CD8-positive, alpha-beta memory T cell (primary cell): ENCODE results near the gene DDX52. TPM values are rescaled to one million over a fixed set of nuclear protein-coding genes. Genes with fewer than 3 reads are reported as not detected.

Experiments
- CTCF ChIA-PET: fragments of 350-600 bp; sonication (Branson Sonifier 250); formaldehyde crosslinking; loops from one replicate; lab custom pipeline; 2021; ENCODE audit warnings: antibody characterized with exemption; lab: Charles Lee
- POLR2A ChIA-PET: fragments of 350-600 bp; sonication (Branson Sonifier 250); formaldehyde crosslinking; loops from one replicate; lab custom pipeline; 2021; ENCODE audit warnings: antibody characterized with exemption; lab: Charles Lee
- DNase-seq, 5 donors: peaks; one replicate each; pipeline versions ENCODE4 v3.0.0 to v3.0.0-alpha.2; 2020 to 2022; ENCODE audit warnings: mixed read lengths in 1 of 5
- H3K27ac ChIP-seq: one replicate; pipeline ENCODE4 v1.7.0; 2013; ENCODE audit warnings: low read depth, mild to moderate bottlenecking, low read length, moderate library complexity
- H3K27me3 ChIP-seq: 2 replicates; pipeline ENCODE4 v1.7.0; 2013; ENCODE audit warnings: low read length, mild to moderate bottlenecking; ENCODE audit not compliant: insufficient read depth, poor library complexity, severe bottlenecking
- H3K36me3 ChIP-seq: 2 replicates; pipeline ENCODE4 v1.7.0; 2013; ENCODE audit warnings: mild to moderate bottlenecking, low read length, moderate library complexity; ENCODE audit not compliant: insufficient read depth
- H3K4me1 ChIP-seq: 2 replicates; pipeline ENCODE4 v1.7.0; 2013; ENCODE audit warnings: mild to moderate bottlenecking, low read length, moderate library complexity; ENCODE audit not compliant: insufficient read depth
- H3K4me3 ChIP-seq: 2 replicates; pipeline ENCODE4 v1.7.0; 2013; ENCODE audit warnings: mild to moderate bottlenecking, low read length
- H3K9me3 ChIP-seq: 2 replicates; pipeline ENCODE4 v1.7.0; 2013; ENCODE audit warnings: mild to moderate bottlenecking, low read length
- H3K27ac Mint-ChIP-seq, 8 donors: one replicate each; pipeline ENCODE4 v1.8.0; 2020 to 2021; ENCODE audit warnings: mixed read lengths in 8 of 8, mild to moderate bottlenecking in 6 of 8, inconsistent platforms in 3 of 8, moderate library complexity in 3 of 8
- H3K27me3 Mint-ChIP-seq, 2 donors: one replicate each; pipeline ENCODE4 v1.8.0; 2020 to 2021; ENCODE audit warnings: mixed read lengths in 2 of 2, mild to moderate bottlenecking in 1 of 2, moderate library complexity in 1 of 2
- H3K36me3 Mint-ChIP-seq, 3 donors: one replicate each; pipeline ENCODE4 v1.8.0; 2020 to 2021; ENCODE audit warnings: mixed read lengths in 3 of 3, inconsistent platforms in 1 of 3, mild to moderate bottlenecking in 1 of 3
- H3K4me1 Mint-ChIP-seq, 3 donors: one replicate each; pipeline ENCODE4 v1.8.0; 2020 to 2021; ENCODE audit warnings: mixed read lengths in 3 of 3, inconsistent platforms in 1 of 3, mild to moderate bottlenecking in 1 of 3
- H3K4me3 Mint-ChIP-seq, 7 donors: one replicate each; pipeline ENCODE4 v1.8.0; 2020 to 2021; ENCODE audit warnings: mixed read lengths in 7 of 7, mild to moderate bottlenecking in 6 of 7, moderate library complexity in 4 of 7, inconsistent platforms in 2 of 7
- H3K9me3 Mint-ChIP-seq, 5 donors: one replicate each; pipeline ENCODE4 v1.8.0; 2020 to 2022; ENCODE audit warnings: mixed read lengths in 5 of 5, mild to moderate bottlenecking in 3 of 5, moderate library complexity in 2 of 5, inconsistent platforms in 1 of 5
- polyA plus RNA-seq: library from polyadenylated mRNA; unstranded; fragments of 300-500 nt; fragmentation: Illumina TruSeq; gene quantifications from one replicate; pipeline ENCODE4 v1.2.3, GENCODE V29; 2021
- total RNA-seq, 2 experiments: library from RNA; stranded (reverse); gene quantifications; one replicate each; pipeline ENCODE4 v1.2.3, GENCODE V29; 2021

Gene DDX52
- total and polyA plus RNA-seq, 3 experiments from 2014 or later: 14.7 to 41.0 (median 36.0) TPM

DNA sequence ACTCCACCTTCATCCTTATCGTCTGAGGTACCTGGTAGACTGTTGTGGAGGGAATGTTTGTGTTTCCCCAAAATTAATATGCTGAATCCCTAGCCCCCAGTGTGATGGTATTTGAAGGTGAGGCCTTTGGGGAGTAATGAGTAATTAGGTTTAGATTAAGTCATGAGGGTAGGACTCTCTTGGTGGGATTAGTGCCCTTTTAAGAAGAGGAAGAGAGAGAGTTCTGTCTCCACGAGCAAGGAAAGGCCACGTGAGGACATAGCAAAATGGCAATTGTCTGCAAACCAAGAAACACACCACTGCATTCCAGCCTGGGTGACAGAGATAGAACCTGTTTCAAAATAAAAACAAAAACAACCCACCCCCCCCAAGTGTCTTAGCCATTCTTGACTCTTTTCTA is 21.0 kb upstream of the DDX52 start:
- no peak overlapping the region for H3K4me3 ChIP-seq
- H3K9me3 ChIP-seq: no peaks in the 10 kb centered on the region
- Mint-ChIP-seq H3K27ac (no peak overlapping the region), H3K27me3 (peaks cover 7 to 9% of the 10 kb centered on the region in 2 donors), H3K4me1 (no peaks in the 10 kb centered on the region), H3K9me3 (no peaks in the 10 kb centered on the region), H3K36me3 (no peaks in the 10 kb centered on the region), H3K4me3 (no peak overlapping the region)
- H3K36me3 ChIP-seq: no peaks in the 10 kb centered on the region
- H3K27me3 ChIP-seq: peaks cover 3% of the 10 kb centered on the region
- H3K4me1 ChIP-seq: no peaks in the 10 kb centered on the region
- ChIA-PET CTCF (no interaction called here), POLR2A (no interaction called here)
- no peak overlapping the region for H3K27ac ChIP-seq
- DNase-seq: no peak

- peaks cover 7 to 9% of the 10 kb centered on the region in 2 donors for H3K27me3 Mint-ChIP-seq
- H3K36me3 ChIP-seq: no peaks in the 10 kb centered on the region
- no peak for DNase-seq
- H3K27ac Mint-ChIP-seq: no peak overlapping the region
- no peaks in the 10 kb centered on the region for H3K9me3 Mint-ChIP-seq
- H3K4me3 Mint-ChIP-seq: no peak overlapping the region
- H3K4me1 Mint-ChIP-seq: no peaks in the 10 kb centered on the region
- no peaks in the 10 kb centered on the region for H3K36me3 Mint-ChIP-seq
- peaks cover 3% of the 10 kb centered on the region for H3K27me3 ChIP-seq
- CTCF ChIA-PET: no interaction called here
- no peak overlapping the region for H3K27ac ChIP-seq
- no peaks in the 10 kb centered on the region for H3K9me3 ChIP-seq
- POLR2A ChIA-PET: no interaction called here
- no peaks in the 10 kb centered on the region for H3K4me1 ChIP-seq
- H3K4me3 ChIP-seq: no peak overlapping the region
Measured at GRCh38 chr17:37662353-37662752, 19.1 kb upstream of the DDX52 start.

GRCh38 chr17:37661400-37662014 is 18.3 kb upstream of the DDX52 start:
- H3K4me1 ChIP-seq: no peaks in the 10 kb centered on the region
- ChIA-PET CTCF (no interaction called here), POLR2A (no interaction called here)
- Mint-ChIP-seq H3K4me3 (no peak overlapping the region), H3K4me1 (no peaks in the 10 kb centered on the region), H3K27me3 (peaks cover 7 to 9% of the 10 kb centered on the region in 2 donors), H3K36me3 (no peaks in the 10 kb centered on the region), H3K27ac (no peak overlapping the region), H3K9me3 (no peaks in the 10 kb centered on the region)
- no peak for DNase-seq
- H3K9me3 ChIP-seq: no peaks in the 10 kb centered on the region
- H3K27me3 ChIP-seq: peaks cover 3% of the 10 kb centered on the region
- no peak overlapping the region for H3K27ac ChIP-seq
- H3K36me3 ChIP-seq: no peaks in the 10 kb centered on the region
- no peak overlapping the region for H3K4me3 ChIP-seq

DNA sequence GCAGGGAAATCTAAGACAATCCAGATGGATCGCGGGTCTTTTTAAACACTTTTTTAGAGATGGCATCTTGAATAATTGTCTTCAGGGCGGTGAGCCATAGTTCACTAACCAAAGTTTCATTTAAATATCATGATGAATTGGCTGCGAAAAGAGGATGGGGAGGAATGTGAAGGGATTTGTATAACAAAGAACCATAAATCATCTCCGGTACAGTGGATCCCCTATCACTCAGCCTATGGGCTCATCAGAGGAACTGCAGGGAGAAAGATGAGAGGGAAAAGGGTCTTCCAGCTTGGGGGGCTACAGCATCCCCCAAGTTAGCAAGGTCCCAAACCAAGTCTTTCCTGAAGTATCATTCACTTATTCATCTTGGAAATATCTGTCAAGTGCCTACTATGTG is 16.7 kb upstream of the DDX52 start:
- no peak overlapping the region for H3K27ac ChIP-seq
- H3K36me3 ChIP-seq: no peaks in the 10 kb centered on the region
- H3K27ac Mint-ChIP-seq: no peak overlapping the region
- H3K4me3 Mint-ChIP-seq: no peak overlapping the region
- DNase-seq: no peak
- ChIA-PET POLR2A (no interaction called here), CTCF (no interaction called here)
- H3K9me3 ChIP-seq: no peaks in the 10 kb centered on the region
- peaks cover 5 to 9% of the 10 kb centered on the region in 2 donors for H3K27me3 Mint-ChIP-seq
- peaks cover 3% of the 10 kb centered on the region for H3K27me3 ChIP-seq
- H3K4me3 ChIP-seq: no peak overlapping the region
- no peaks in the 10 kb centered on the region for H3K9me3 Mint-ChIP-seq
- no peaks in the 10 kb centered on the region for H3K4me1 ChIP-seq
- no peaks in the 10 kb centered on the region for H3K36me3 Mint-ChIP-seq
- no peaks in the 10 kb centered on the region for H3K4me1 Mint-ChIP-seq

GRCh38 chr17:37657202-37657601 is 14.0 kb upstream of the DDX52 start:
- POLR2A ChIA-PET: interaction anchor here (1.6 kb wide), 1 partner anchor 12 kb away, joined by 3 read pairs; no protein-coding TSS in a partner anchor
- DNase-seq: no peak
- H3K4me3 Mint-ChIP-seq: no peak overlapping the region
- Histone ChIP-seq H3K27ac (no peak overlapping the region), H3K9me3 (no peaks in the 10 kb centered on the region), H3K4me3 (no peak overlapping the region), H3K4me1 (no peaks in the 10 kb centered on the region), H3K36me3 (no peaks in the 10 kb centered on the region), H3K27me3 (peaks cover under 1% of the 10 kb centered on the region)
- CTCF ChIA-PET: no interaction called here
- no peaks in the 10 kb centered on the region for H3K36me3 Mint-ChIP-seq
- no peaks in the 10 kb centered on the region for H3K4me1 Mint-ChIP-seq
- peaks cover 9 to 17% of the 10 kb centered on the region in 2 donors for H3K27me3 Mint-ChIP-seq
- H3K27ac Mint-ChIP-seq: no peak overlapping the region
- H3K9me3 Mint-ChIP-seq: no peaks in the 10 kb centered on the region

GRCh38 chr17:37651849-37652248 is 8.6 kb upstream of the DDX52 start:
- CTCF ChIA-PET: no interaction called here
- POLR2A ChIA-PET: no interaction called here
- no peak overlapping the region for H3K4me3 Mint-ChIP-seq
- Histone ChIP-seq H3K4me3 (no peak overlapping the region), H3K36me3 (no peaks in the 10 kb centered on the region), H3K27me3 (peaks cover 5% of the 10 kb centered on the region), H3K27ac (no peak overlapping the region), H3K9me3 (no peaks in the 10 kb centered on the region), H3K4me1 (no peaks in the 10 kb centered on the region)
- H3K27ac Mint-ChIP-seq: no peak overlapping the region
- H3K36me3 Mint-ChIP-seq: no peaks in the 10 kb centered on the region
- DNase-seq: no peak
- no peaks in the 10 kb centered on the region for H3K9me3 Mint-ChIP-seq
- H3K27me3 Mint-ChIP-seq: peaks cover 20 to 54% of the 10 kb centered on the region in 2 donors
- no peaks in the 10 kb centered on the region for H3K4me1 Mint-ChIP-seq

- Histone ChIP-seq H3K9me3 (no peaks in the 10 kb centered on the region), H3K4me1 (no peaks in the 10 kb centered on the region), H3K27ac (no peak overlapping the region), H3K36me3 (no peaks in the 10 kb centered on the region), H3K27me3 (peaks cover 5% of the 10 kb centered on the region), H3K4me3 (no peak overlapping the region)
- Mint-ChIP-seq H3K36me3 (no peaks in the 10 kb centered on the region), H3K4me1 (no peaks in the 10 kb centered on the region), H3K9me3 (no peaks in the 10 kb centered on the region), H3K27me3 (peaks cover 23 to 65% of the 10 kb centered on the region in 2 donors), H3K27ac (no peak overlapping the region), H3K4me3 (no peak overlapping the region)
- ChIA-PET CTCF (interaction anchor here (1.2 kb wide), 1 partner anchor 12 kb away, joined by 3 read pairs; no protein-coding TSS in a partner anchor), POLR2A (interaction anchor here (0.5 kb wide), 1 partner anchor 40 kb away, joined by 3 read pairs; no protein-coding TSS in a partner anchor)
- no peak for DNase-seq
Measured at GRCh38 chr17:37650419-37651003, 7.3 kb upstream of the DDX52 start.

GRCh38 chr17:37648555-37648954 is 5.3 kb upstream of the DDX52 start:
- no peaks in the 10 kb centered on the region for H3K36me3 ChIP-seq
- DNase-seq: no peak
- H3K4me1 Mint-ChIP-seq: peaks cover 4 to 11% (median 4%) of the 10 kb centered on the region in 3 donors
- no peaks in the 10 kb centered on the region for H3K36me3 Mint-ChIP-seq
- H3K27ac ChIP-seq: no peak overlapping the region
- H3K9me3 Mint-ChIP-seq: no peaks in the 10 kb centered on the region
- no peak overlapping the region for H3K4me3 ChIP-seq
- no peak overlapping the region for H3K27ac Mint-ChIP-seq
- ChIA-PET CTCF (no interaction called here), POLR2A (no interaction called here)
- H3K4me3 Mint-ChIP-seq: no peak overlapping the region
- peaks cover 27 to 76% of the 10 kb centered on the region in 2 donors for H3K27me3 Mint-ChIP-seq
- no peaks in the 10 kb centered on the region for H3K4me1 ChIP-seq
- H3K9me3 ChIP-seq: no peaks in the 10 kb centered on the region
- H3K27me3 ChIP-seq: peaks cover 9% of the 10 kb centered on the region
